MM.1S (cell line): ENCODE data around the gene CDKN3.

Experiments used
- DNase-seq: peaks from one replicate; pipeline ENCODE4 v3.0.0-alpha.2; 2015
- H2AFZ ChIP-seq: fragments of 300-600 bp; sonication (generic); 2 replicates; pipeline ENCODE4 v1.6.0; 2016; ENCODE audit warnings: antibody characterized with exemption, low read length
- H3F3A ChIP-seq: fragments of 300-600 bp; sonication (generic); 2 replicates; pipeline ENCODE4 v1.6.1; 2016; ENCODE audit warnings: mild to moderate bottlenecking, antibody characterized with exemption, low read length, moderate library complexity, mixed read lengths; ENCODE audit not compliant: insufficient read depth
- H3K27ac ChIP-seq: fragments of 300-600 bp; sonication (generic); 2 replicates; pipeline ENCODE4 v1.5.1; 2016; ENCODE audit warnings: mild to moderate bottlenecking, low read length
- H3K27me3 ChIP-seq: fragments of 300-600 bp; sonication (generic); replicated peaks from 2 replicates; pipeline ENCODE4 v1.6.0; 2016; ENCODE audit warnings: low read length; ENCODE audit not compliant: insufficient read depth
- H3K36me3 ChIP-seq: fragments of 300-600 bp; sonication (generic); replicated peaks from 2 replicates; pipeline ENCODE4 v1.6.1; 2016; ENCODE audit warnings: mild to moderate bottlenecking, low read length, mixed read lengths; ENCODE audit not compliant: insufficient read depth
- H3K4me1 ChIP-seq: fragments of 300-600 bp; sonication (generic); 2 replicates; pipeline ENCODE4 v1.6.1; 2016; ENCODE audit warnings: low read length, mixed read lengths
- H3K4me2 ChIP-seq: fragments of 300-600 bp; sonication (generic); 2 replicates; pipeline ENCODE4 v1.6.0; 2016; ENCODE audit warnings: low read depth, low read length
- H3K4me3 ChIP-seq: fragments of 300-600 bp; sonication (generic); 2 replicates; pipeline ENCODE4 v1.5.1; 2016; ENCODE audit warnings: low read length, mixed read lengths
- H3K79me2 ChIP-seq: fragments of 300-600 bp; sonication (generic); 2 replicates; pipeline ENCODE4 v1.6.1; 2016; ENCODE audit warnings: mixed run types, low read length, mixed read lengths
- H3K9ac ChIP-seq: fragments of 300-600 bp; sonication (generic); 2 replicates; pipeline ENCODE4 v1.6.1; 2016; ENCODE audit warnings: low read length, mixed read lengths
- H3K9me2 ChIP-seq: fragments of 300-600 bp; sonication (generic); replicated peaks from 2 replicates; pipeline ENCODE4 v1.6.1; 2016; ENCODE audit warnings: mild to moderate bottlenecking, low read length, mixed read lengths; ENCODE audit not compliant: insufficient read depth
- H3K9me3 ChIP-seq: fragments of 300-600 bp; sonication (generic); replicated peaks from 2 replicates; pipeline ENCODE4 v1.6.1; 2016; ENCODE audit warnings: mild to moderate bottlenecking, low read length, mixed read lengths; ENCODE audit not compliant: insufficient read depth
- H4K20me1 ChIP-seq: fragments of 300-600 bp; sonication (generic); 2 replicates; pipeline ENCODE4 v1.6.1; 2016; ENCODE audit warnings: mild to moderate bottlenecking, low read length, moderate library complexity, mixed read lengths; ENCODE audit not compliant: insufficient read depth
- EZH2 ChIP-seq: fragments of 300-600 bp; sonication (generic); optimal IDR thresholded peaks from 2 replicates; pipeline ENCODE3; 2017; ENCODE audit warnings: low read depth, mild to moderate bottlenecking, antibody characterized with exemption, low read length, mixed read lengths
- EZH2phosphoT487 ChIP-seq: fragments of 300-600 bp; sonication (generic); IDR thresholded peaks from 2 replicates; pipeline ENCODE4 v1.6.1; 2018; ENCODE audit warnings: antibody characterized with exemption, low read length
- TF ChIP-seq, protein P1 (sequence below): fragments of 300-600 bp; sonication (generic); IDR thresholded peaks from 2 replicates; pipeline ENCODE4 v1.5.1; 2016; ENCODE audit warnings: antibody characterized with exemption, low read length, mixed read lengths

Gene CDKN3

GRCh38 chr14:54348923-54349620 is 47.7 kb upstream of the CDKN3 start:
- no peak overlapping the region for H3K27ac ChIP-seq
- no peak for DNase-seq
- H3K9ac ChIP-seq = no peak overlapping the region
- no peaks in the 10 kb centered on the region for H3K27me3 ChIP-seq
- no peaks in the 10 kb centered on the region for H3K4me1 ChIP-seq
- H3K79me2 ChIP-seq = no peaks in the 10 kb centered on the region
- no peak overlapping the region for H2AFZ ChIP-seq
- H3K9me3 ChIP-seq = no peaks in the 10 kb centered on the region
- H3K4me2 ChIP-seq = no peak overlapping the region
- H3K4me3 ChIP-seq = no peak overlapping the region
- H3K9me2 ChIP-seq = no peaks in the 10 kb centered on the region
- H3F3A ChIP-seq = no peaks in the 10 kb centered on the region
- H3K36me3 ChIP-seq = no peaks in the 10 kb centered on the region
- no peaks in the 10 kb centered on the region for H4K20me1 ChIP-seq
- TF ChIP-seq EZH2 (no peak), EZH2phosphoT487 (no peak)
- TF ChIP-seq, protein P1, sequence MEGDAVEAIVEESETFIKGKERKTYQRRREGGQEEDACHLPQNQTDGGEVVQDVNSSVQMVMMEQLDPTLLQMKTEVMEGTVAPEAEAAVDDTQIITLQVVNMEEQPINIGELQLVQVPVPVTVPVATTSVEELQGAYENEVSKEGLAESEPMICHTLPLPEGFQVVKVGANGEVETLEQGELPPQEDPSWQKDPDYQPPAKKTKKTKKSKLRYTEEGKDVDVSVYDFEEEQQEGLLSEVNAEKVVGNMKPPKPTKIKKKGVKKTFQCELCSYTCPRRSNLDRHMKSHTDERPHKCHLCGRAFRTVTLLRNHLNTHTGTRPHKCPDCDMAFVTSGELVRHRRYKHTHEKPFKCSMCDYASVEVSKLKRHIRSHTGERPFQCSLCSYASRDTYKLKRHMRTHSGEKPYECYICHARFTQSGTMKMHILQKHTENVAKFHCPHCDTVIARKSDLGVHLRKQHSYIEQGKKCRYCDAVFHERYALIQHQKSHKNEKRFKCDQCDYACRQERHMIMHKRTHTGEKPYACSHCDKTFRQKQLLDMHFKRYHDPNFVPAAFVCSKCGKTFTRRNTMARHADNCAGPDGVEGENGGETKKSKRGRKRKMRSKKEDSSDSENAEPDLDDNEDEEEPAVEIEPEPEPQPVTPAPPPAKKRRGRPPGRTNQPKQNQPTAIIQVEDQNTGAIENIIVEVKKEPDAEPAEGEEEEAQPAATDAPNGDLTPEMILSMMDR = no peak

DNA sequence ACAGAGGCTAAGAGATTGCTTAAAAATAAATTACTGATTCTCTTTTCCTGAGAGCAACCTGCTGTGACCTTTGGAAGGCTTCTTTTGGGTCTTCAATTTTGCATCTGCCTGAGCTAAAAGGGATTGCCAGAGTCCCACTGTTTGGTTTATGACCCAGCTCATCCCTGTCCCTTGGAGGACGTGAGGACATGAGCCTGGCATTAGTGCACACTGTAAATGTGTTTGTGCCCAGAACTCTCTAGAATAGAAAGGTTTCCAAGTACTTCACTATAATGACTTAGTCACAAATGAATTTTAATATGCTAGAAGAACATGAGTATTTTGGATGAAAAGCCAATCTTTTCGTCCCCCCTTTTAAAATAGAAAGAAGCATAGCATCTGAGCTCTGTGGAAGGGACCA is 47.1 kb upstream of the CDKN3 start:
- no peak overlapping the region for H2AFZ ChIP-seq
- H3K79me2 ChIP-seq = no peaks in the 10 kb centered on the region
- H3K27me3 ChIP-seq = no peaks in the 10 kb centered on the region
- no peak for DNase-seq
- H3K27ac ChIP-seq = no peak overlapping the region
- no peaks in the 10 kb centered on the region for H4K20me1 ChIP-seq
- H3K4me1 ChIP-seq = no peaks in the 10 kb centered on the region
- no peaks in the 10 kb centered on the region for H3K36me3 ChIP-seq
- TF ChIP-seq EZH2phosphoT487 (no peak), EZH2 (no peak)
- TF ChIP-seq, protein P1 = no peak
- no peaks in the 10 kb centered on the region for H3K9me3 ChIP-seq
- H3K9ac ChIP-seq = no peak overlapping the region
- no peak overlapping the region for H3K4me2 ChIP-seq
- no peaks in the 10 kb centered on the region for H3K9me2 ChIP-seq
- no peaks in the 10 kb centered on the region for H3F3A ChIP-seq
- no peak overlapping the region for H3K4me3 ChIP-seq

DNA sequence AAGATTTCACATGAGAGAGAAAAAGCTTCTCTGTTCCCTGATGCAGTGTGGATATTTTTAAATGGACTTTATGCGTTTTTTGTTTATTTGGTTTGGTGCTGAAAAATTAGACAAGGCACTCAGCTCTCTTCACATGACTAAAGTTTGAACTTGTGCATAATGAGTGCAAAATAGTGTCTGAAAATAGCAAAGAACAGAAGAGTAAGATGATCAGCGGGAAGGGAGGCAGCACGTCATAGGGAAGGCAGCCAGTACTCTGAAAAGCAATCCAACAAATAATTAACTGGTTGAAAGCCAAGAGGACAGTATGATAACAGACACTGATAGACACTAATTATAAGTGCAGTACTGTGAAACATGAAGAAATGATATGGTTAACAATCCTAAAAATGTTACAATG is 46.6 kb upstream of the CDKN3 start:
- no peak for DNase-seq
- no peaks in the 10 kb centered on the region for H3K9me2 ChIP-seq
- no peaks in the 10 kb centered on the region for H3K27me3 ChIP-seq
- no peak overlapping the region for H2AFZ ChIP-seq
- no peaks in the 10 kb centered on the region for H3K79me2 ChIP-seq
- no peaks in the 10 kb centered on the region for H3K9me3 ChIP-seq
- no peak overlapping the region for H3K4me3 ChIP-seq
- no peak overlapping the region for H3K4me2 ChIP-seq
- no peaks in the 10 kb centered on the region for H3K4me1 ChIP-seq
- no peaks in the 10 kb centered on the region for H3K36me3 ChIP-seq
- H4K20me1 ChIP-seq = no peaks in the 10 kb centered on the region
- H3F3A ChIP-seq = no peaks in the 10 kb centered on the region
- no peak overlapping the region for H3K9ac ChIP-seq
- no peak overlapping the region for H3K27ac ChIP-seq
- TF ChIP-seq, protein P1 = no peak
- TF ChIP-seq EZH2 = no peak
- no peak for TF ChIP-seq EZH2phosphoT487
